GM12864 (cell line): ENCODE measurements around the gene APOE.
"Not testable (repeated sequence)": the region's sequence is repeated elsewhere in the genome, so short reads cannot be mapped to it uniquely, and the experiment has no call there.

Experiments used
- DNase-seq: peaks from one replicate; pipeline ENCODE4 v3.0.0-alpha.2; 2011; ENCODE audit warnings: low read depth
- H3K4me3 ChIP-seq: 2 replicates; pipeline ENCODE4 v1.5.1; 2011; ENCODE audit warnings: mild to moderate bottlenecking, low read depth, low read length, control low read depth
- CTCF ChIP-seq: IDR thresholded peaks from 2 replicates; pipeline ENCODE4 v1.5.1; 2011; ENCODE audit warnings: low read depth, mild to moderate bottlenecking, moderate library complexity, low read length, control low read depth, inconsistent platforms; ENCODE audit errors: missing control alignments

Gene APOE

GRCh38 chr19:44905437-44906160 is at the start of gene APOE:
TSS of gene APOE (plus strand) at chr19:44905796. CDS start at chr19:44906625, 829 bp downstream.
- no peak within 1 kb of the TSS for H3K4me3 ChIP-seq
- no peak for TF ChIP-seq CTCF
- DNase-seq, result no peak

GRCh38 chr19:44856421-44857083 is 49.0 kb upstream of the APOE start:
- TF ChIP-seq CTCF, result no peak
- DNase-seq, result no peak
- no peak overlapping the region for H3K4me3 ChIP-seq

- no peak for DNase-seq
- no peak for TF ChIP-seq CTCF
- no peak overlapping the region for H3K4me3 ChIP-seq
These were observed 47.8 kb upstream of the APOE start for GRCh38 chr19:44857837-44858236.

- not testable (repeated sequence) for H3K4me3 ChIP-seq, DNase-seq
These were observed 44.0 kb upstream of the APOE start for GRCh38 chr19:44861576-44861975.

- TF ChIP-seq CTCF, result no peak
These were observed 41.6 kb upstream of the APOE start for GRCh38 chr19:44863990-44864389.

GRCh38 chr19:44865196-44865767 is 40.3 kb upstream of the APOE start:
- no peak overlapping the region for H3K4me3 ChIP-seq
- no peak for DNase-seq
- no peak for TF ChIP-seq CTCF

More at GRCh38 chr19:44863990-44864389, 41.6 kb upstream of the APOE start:
- H3K4me3 ChIP-seq, result no peak overlapping the region
- no peak for DNase-seq

- no peak overlapping the region for H3K4me3 ChIP-seq
- TF ChIP-seq CTCF, result no peak
- DNase-seq, result no peak
These were observed 38.9 kb upstream of the APOE start for GRCh38 chr19:44866664-44867063.
